Type B pancreatic cell (in vitro differentiated cells): ENCODE measurements around the gene RAD9A. TPM values are rescaled to one million over a fixed set of nuclear protein-coding genes. Genes with fewer than 3 reads are reported as not detected.

Experiments
- DNase-seq: peaks from one replicate; pipeline ENCODE4 v3.0.0; 2021; ENCODE audit warnings: mixed read lengths; ENCODE audit not compliant: unreplicated experiment; ENCODE audit errors: extremely low spot score
- H3K27ac Mint-ChIP-seq: 2 replicates; pipeline ENCODE4 v1.8.0; 2021; ENCODE audit warnings: mild to moderate bottlenecking, mixed read lengths
- H3K27me3 Mint-ChIP-seq: 2 replicates; pipeline ENCODE4 v1.8.0; 2021; ENCODE audit warnings: mixed read lengths
- H3K36me3 Mint-ChIP-seq: 2 replicates; pipeline ENCODE4 v1.8.0; 2021; ENCODE audit warnings: mixed read lengths
- H3K4me1 Mint-ChIP-seq: one replicate; pipeline ENCODE4 v1.8.0; 2021; ENCODE audit warnings: mixed read lengths; ENCODE audit not compliant: unreplicated experiment
- H3K4me3 Mint-ChIP-seq: 2 replicates; pipeline ENCODE4 v1.8.0; 2021; ENCODE audit warnings: mild to moderate bottlenecking, mixed read lengths
- H3K9me3 Mint-ChIP-seq: 2 replicates; pipeline ENCODE4 v1.8.0; 2021; ENCODE audit warnings: mixed read lengths
- total RNA-seq: library from RNA; stranded (reverse); gene quantifications from 2 replicates; pipeline ENCODE4 v1.2.1, GENCODE V29; 2021; ENCODE audit warnings: low replicate concordance
- TF ChIP-seq, protein P1 (sequence below): fragments of 200-600 bp; sonication (generic); conservative IDR thresholded peaks from 2 replicates; pipeline ENCODE4 v1.5.0; 2021; ENCODE audit warnings: antibody characterized with exemption, mild to moderate bottlenecking

RAD9A gene
- total RNA-seq, 1 donor from 2014 or later: 41.2 TPM

DNA sequence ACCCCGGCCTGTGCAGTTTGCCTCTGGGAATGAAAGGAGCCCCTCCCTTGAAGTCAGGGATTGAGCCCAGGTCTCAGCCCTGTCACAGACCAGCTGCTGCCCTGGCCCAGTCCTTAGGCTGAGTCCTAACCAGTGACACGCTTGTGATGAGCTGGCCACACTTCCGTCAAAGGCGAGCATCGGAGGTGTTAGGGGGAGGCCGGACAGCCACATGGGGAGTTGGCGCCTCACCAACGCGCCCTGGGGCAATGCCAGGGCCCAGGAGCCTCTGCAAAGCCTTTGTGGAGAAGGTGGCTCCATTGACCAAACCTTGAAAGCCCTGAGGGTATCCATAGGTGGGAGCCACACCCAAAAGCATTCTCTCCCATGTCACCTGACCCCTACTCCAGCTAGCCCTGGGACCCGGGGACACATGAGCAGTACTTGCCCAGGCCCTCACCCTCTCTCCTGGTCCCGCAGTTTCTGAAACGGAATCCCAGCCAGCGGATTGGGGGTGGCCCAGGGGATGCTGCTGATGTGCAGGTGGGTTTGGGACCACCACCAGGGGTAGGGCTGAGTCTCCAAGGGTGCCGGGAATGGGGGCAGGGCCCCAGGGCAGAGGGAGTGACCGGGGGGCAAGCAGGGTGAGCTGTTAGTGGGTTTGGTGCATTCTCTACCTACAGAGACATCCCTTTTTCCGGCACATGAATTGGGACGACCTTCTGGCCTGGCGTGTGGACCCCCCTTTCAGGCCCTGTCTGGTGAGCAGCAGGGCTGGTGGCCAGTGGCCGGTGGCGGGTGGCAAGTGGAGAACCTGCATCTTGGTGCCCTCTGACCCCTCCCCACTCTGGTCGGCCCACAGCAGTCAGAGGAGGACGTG is 42.0 kb downstream of the RAD9A start:
- Mint-ChIP-seq H3K9me3 (no peaks in the 10 kb centered on the region), H3K4me1 (no peaks in the 10 kb centered on the region)

DNA sequence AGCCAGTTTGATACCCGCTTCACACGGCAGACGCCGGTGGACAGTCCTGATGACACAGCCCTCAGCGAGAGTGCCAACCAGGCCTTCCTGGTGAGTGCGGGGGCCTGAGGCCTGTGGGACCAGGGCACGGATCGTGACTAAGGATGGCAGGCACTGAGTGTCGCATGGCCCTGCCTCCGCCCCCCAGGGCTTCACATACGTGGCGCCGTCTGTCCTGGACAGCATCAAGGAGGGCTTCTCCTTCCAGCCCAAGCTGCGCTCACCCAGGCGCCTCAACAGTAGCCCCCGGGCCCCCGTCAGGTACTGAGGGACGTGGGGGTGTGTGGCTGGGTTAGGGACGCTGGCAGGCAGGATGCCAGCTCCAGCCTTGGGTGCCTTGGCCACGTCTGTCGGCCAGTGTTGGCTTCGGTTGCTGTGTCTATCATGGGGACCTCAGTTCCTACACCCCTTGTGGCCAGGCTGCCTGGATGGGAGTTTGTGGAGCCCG is 42.7 kb downstream of the RAD9A start:
- no peak for DNase-seq
- no peaks in the 10 kb centered on the region for H3K27me3 Mint-ChIP-seq
- no peak overlapping the region for H3K27ac Mint-ChIP-seq
- H3K4me1 Mint-ChIP-seq: no peaks in the 10 kb centered on the region
- no peaks in the 10 kb centered on the region for H3K36me3 Mint-ChIP-seq
- H3K4me3 Mint-ChIP-seq: no peak overlapping the region
- no peaks in the 10 kb centered on the region for H3K9me3 Mint-ChIP-seq
- TF ChIP-seq, protein P1, sequence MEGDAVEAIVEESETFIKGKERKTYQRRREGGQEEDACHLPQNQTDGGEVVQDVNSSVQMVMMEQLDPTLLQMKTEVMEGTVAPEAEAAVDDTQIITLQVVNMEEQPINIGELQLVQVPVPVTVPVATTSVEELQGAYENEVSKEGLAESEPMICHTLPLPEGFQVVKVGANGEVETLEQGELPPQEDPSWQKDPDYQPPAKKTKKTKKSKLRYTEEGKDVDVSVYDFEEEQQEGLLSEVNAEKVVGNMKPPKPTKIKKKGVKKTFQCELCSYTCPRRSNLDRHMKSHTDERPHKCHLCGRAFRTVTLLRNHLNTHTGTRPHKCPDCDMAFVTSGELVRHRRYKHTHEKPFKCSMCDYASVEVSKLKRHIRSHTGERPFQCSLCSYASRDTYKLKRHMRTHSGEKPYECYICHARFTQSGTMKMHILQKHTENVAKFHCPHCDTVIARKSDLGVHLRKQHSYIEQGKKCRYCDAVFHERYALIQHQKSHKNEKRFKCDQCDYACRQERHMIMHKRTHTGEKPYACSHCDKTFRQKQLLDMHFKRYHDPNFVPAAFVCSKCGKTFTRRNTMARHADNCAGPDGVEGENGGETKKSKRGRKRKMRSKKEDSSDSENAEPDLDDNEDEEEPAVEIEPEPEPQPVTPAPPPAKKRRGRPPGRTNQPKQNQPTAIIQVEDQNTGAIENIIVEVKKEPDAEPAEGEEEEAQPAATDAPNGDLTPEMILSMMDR: no peak

More for the DNA sequence above, 42.0 kb downstream of the RAD9A start:
- Mint-ChIP-seq H3K4me3 (no peak overlapping the region), H3K36me3 (no peaks in the 10 kb centered on the region), H3K27me3 (no peaks in the 10 kb centered on the region), H3K27ac (no peak overlapping the region)
- TF ChIP-seq, protein P1: no peak
- DNase-seq: no peak

DNA sequence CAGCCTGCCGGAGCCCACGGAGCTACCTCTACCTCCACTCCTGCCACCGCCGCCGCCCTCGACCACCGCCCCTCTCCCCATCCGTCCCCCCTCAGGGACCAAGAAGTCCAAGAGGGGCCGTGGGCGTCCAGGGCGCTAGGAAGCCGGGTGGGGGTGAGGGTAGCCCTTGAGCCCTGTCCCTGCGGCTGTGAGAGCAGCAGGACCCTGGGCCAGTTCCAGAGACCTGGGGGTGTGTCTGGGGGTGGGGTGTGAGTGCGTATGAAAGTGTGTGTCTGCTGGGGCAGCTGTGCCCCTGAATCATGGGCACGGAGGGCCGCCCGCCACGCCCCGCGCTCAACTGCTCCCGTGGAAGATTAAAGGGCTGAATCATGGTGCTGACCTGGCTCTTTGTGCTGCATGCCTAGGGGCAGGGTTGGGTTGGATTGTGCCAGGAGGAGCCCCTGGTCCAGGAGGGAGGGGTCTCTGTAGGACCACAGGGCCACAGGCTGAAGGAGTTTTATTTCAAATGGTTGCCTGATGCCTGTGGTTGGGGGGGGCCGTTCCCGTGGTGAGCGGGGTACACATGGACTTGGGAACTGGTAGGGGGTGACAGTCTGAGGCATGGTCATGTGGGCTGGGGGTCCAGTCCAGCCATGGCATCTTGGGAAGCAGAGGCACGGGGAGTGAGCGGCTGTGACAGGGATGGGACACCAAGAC is 43.4 kb downstream of the RAD9A start:
- TF ChIP-seq, protein P1: no peak
- DNase-seq: no peak
- H3K27ac Mint-ChIP-seq: no peak overlapping the region
- H3K4me3 Mint-ChIP-seq: no peak overlapping the region
- H3K9me3 Mint-ChIP-seq: no peaks in the 10 kb centered on the region
- no peaks in the 10 kb centered on the region for H3K36me3 Mint-ChIP-seq
- H3K4me1 Mint-ChIP-seq: no peaks in the 10 kb centered on the region
- H3K27me3 Mint-ChIP-seq: no peaks in the 10 kb centered on the region

DNA sequence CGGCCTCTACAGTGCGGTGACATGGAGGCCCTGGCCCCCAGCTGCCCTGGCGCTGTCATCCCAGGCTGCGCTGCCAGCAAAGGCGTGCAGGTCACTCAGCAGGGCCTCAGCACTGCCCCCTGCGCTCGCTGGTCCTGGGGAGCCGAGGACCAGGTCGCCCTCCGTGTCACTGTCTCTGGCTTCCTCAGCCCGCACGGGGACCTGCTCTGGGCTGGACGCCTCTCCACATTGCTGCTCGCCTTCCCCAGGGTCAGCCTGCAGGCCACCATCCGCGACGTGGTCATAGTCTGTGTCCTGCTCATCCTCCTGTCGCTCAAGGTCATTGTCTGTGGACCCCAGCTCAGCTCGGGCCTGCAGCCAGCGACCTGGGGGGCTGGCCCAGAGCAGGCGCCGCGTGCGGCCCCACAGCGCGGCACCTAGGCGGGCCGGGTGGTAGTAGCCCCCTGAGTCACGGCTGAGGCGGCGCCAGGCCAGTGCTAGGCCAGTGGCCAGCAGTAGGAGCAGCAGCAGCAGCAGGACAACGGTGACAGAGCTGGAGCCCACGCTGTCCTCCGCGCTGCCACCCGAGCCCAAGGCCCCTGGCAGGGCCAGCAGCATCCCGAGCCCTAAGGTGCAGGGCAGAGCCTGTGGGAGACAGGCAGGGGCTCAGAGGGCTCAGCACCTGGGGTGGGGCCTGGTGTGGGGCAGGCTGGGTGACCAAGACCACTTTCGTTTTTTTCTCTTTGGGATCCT is 44.1 kb downstream of the RAD9A start:
- H3K4me3 Mint-ChIP-seq: no peak overlapping the region
- no peaks in the 10 kb centered on the region for H3K4me1 Mint-ChIP-seq
- H3K27me3 Mint-ChIP-seq: no peaks in the 10 kb centered on the region
- TF ChIP-seq, protein P1: no peak
- H3K9me3 Mint-ChIP-seq: no peaks in the 10 kb centered on the region
- H3K27ac Mint-ChIP-seq: no peak overlapping the region
- H3K36me3 Mint-ChIP-seq: no peaks in the 10 kb centered on the region
- no peak for DNase-seq

DNA sequence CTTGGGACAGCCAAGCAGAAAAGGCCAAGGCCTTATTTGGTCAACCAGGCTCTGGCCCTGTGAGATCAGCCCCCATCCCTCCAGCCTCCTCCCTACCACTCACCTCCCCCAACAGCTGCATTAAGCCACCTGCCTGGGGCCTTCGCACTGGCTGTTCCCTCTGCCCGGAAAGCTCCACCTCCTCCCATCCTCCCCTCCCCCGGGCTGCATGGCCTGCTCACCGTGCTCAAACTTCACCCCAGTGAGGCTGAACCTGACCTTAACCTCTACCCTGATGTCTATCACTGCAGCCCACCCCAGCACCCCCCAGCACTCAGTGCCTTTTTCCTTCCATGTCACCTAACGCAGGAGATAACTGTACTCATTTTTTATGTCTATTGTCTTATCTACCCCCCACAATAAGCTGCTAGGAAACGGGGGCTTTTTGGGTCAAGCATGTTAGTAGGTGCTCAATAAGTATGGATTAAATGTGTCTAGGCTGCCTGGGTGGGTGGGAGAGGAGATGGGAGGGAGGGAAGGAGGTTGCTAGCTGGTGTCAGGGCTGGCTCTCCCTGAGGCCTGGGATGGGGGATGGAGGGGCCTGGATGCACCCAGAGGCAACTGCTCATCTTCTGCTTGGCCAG is 44.8 kb downstream of the RAD9A start:
- H3K4me3 Mint-ChIP-seq: no peak overlapping the region
- H3K27ac Mint-ChIP-seq: no peak overlapping the region
- TF ChIP-seq, protein P1: no peak
- H3K4me1 Mint-ChIP-seq: no peaks in the 10 kb centered on the region
- no peak for DNase-seq
- no peaks in the 10 kb centered on the region for H3K27me3 Mint-ChIP-seq
- no peaks in the 10 kb centered on the region for H3K9me3 Mint-ChIP-seq
- no peaks in the 10 kb centered on the region for H3K36me3 Mint-ChIP-seq
